HG02884 (cell line): ENCODE data around the gene CSF1R.
"Not testable (repeated sequence)": the region's sequence is repeated elsewhere in the genome, so short reads cannot be mapped to it uniquely, and the experiment has no call there.

Source experiments
- ATAC-seq: cut with Tn5 transposase; IDR thresholded peaks from one replicate; pipeline ENCODE4 v1.9.1; 2021; ENCODE audit warnings: mild to moderate bottlenecking, moderate library complexity; ENCODE audit not compliant: unreplicated experiment

Gene CSF1R

DNA sequence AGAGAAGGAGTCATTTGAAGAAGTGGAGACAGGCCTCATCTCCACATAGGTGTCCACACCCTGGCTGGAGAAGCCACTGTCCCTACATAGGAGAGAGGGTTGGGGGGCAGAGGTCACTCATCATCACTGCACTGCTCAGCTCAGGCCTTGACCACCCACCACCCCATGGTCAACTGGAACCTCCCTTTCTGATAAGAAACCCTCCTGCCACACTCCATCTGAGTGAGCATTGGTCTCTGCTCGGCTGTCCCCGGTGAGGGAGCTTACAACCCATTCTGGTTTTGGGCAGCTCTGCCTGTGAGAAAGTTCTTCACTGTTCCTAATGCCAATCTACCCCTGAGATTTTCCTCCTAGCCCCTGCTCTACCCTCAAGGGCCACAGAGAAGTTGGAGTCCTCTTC lies 28.8 kb downstream of the CSF1R start:
- no peak for ATAC-seq

DNA sequence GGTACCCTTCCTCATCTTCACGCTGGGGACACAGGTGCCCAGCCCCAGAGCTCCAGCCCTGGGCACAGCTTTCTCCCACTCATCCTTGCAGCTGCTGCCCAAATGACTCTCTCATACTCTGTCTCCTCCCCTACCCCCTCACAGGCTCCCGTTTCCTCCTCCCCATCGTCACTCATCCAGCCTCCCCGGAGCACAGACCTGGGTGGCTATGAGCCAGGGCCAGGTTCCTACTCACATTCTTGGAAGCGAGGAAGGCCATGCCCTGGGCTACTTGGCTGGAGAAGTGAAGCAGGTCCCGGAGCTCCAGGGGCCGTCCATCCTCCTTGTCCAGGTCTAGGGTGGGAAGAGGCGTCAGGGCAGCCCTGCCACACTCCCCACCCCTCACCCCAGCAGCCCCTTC lies 29.3 kb downstream of the CSF1R start:
- ATAC-seq: no peak

DNA sequence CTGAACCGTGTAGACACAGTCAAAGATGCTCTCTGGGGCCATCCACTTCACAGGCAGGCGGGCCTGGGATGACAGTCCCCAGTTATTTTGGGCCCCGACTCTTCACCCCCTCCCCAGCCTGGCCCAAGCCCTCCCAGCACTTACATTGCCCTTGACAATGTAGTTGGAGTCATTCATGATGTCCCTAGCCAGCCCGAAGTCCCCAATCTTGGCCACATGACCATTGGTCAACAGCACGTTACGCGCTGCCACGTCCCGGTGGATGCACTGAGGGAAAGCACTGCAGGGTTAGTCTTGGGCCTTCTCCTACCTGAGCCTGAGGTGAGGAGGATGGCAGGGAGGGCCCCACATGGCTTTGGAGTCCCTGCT lies 30.3 kb downstream of the CSF1R start:
- ATAC-seq: no peak

DNA sequence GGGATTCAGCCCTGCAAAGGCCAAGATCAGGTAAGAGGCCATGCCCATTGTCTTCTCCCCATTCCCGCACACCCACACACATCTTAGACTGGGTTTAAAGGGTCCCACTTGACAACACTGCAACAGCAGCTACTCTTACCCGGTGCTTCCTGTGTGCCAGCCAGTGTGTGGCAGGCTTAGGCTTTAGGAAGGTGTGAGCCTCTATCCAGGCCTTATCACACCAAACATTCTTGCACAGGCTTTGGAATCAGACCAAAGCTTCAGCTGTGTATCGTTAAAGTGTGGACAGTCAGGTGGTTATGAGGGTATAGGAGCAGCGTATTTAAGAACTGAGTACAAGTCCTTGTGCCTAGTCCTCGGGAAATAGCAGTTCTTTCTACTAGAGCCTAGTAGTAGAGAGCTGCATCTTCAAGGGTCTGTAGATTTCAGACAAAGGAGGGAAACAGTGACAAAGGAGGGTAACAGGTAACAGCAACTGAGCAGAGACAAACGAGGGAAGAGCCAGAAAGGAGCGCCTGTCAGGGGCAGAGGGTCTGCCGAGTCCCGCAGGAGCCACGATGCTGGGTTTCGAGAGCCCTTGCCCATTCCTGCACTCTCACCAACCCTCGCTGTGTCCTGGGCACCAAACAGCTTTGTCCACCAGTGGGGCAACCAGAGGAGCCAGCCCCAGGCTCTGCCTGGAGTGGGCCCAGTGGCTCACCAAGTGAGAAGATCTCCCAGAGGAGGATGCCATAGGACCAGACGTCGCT lies 30.9 kb downstream of the CSF1R start:
- no peak for ATAC-seq

DNA sequence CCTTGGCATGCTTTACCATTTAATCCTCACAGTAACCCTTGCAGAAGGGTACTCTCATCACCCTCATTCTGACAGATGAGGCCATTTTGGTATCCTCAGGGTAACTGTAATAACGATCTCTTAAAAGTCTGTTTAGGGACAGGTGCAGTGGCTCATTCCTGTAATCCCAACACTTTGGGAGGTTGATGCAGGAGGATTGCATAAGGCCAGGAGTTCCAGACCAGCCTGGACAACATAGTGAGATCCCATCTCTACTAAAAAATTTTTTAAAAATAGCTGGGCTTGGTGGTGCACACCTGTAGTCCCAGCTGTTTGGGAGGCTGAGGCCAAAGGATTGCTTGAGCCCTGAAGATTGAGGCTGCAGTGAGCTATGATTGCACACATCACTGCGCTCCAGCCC lies 31.8 kb downstream of the CSF1R start:
- no peak for ATAC-seq

DNA sequence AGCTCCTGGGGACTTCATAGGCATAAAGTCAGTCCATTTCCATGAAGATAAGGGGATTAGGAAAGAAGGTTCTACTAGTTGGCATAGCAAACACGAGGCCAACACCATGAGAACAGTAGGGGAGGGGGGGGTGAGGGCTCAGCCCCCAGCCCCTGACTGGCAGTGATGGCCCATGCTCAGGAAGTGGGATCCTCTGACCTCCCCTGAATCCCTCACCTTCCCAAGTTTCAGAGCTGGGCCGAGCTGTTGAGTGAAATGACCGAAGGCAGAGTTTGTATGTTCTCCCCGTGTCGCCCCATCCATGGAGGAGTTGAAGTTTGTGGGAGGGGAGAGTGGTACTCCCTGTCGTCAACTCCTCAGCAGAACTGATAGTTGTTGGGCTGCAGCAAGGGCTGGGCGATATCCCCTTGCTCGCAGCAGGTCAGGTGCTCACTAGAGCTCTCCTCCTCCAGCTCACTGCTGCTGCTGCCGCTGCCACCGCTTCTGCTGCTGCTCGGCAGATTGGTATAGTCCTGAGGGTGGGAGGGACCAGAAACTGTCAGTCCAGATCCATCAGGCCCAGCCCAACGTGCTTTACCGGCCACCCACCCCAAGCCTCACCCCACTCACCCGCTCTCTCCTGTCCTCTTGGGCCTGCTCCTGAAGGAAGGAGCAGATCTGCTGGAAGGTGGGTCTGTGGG lies 32.5 kb downstream of the CSF1R start:
- ATAC-seq: no peak

DNA sequence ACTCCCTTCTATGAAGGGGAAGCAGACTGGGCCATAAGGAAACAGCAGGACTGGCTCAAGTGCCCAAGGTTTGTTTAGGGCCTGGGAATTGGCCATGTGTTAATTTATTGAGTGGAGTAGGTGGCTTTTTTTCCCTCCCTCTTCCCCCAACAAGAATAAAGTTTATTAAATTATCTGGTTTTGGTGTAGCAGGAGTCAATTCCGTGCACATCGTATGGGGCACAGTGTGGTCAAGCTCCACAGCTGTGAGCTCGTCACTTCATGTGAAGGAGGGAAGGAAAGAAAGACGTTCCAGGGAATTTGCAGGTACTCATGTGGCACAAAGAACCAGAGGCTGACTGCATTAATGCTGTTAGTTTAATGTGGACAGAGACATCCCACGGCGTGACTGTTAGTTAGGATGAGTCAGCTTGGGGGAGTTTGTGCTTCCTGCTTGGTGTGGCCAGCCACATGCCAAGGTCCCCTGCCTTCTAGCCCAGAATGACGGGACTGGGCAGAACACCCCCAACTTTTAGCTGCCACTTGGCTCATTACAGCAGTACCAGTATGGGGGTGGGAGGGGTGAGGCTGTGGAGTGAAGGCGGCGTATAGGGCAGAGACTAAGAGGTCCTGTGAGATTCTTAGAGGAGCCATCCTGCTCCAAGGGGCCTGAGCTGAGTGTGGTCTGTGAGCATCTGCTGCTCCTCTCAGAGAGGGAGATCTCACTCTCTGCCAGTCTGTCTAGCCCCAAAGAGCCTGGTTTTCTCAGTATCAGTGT lies 33.2 kb downstream of the CSF1R start:
- ATAC-seq: no peak

DNA sequence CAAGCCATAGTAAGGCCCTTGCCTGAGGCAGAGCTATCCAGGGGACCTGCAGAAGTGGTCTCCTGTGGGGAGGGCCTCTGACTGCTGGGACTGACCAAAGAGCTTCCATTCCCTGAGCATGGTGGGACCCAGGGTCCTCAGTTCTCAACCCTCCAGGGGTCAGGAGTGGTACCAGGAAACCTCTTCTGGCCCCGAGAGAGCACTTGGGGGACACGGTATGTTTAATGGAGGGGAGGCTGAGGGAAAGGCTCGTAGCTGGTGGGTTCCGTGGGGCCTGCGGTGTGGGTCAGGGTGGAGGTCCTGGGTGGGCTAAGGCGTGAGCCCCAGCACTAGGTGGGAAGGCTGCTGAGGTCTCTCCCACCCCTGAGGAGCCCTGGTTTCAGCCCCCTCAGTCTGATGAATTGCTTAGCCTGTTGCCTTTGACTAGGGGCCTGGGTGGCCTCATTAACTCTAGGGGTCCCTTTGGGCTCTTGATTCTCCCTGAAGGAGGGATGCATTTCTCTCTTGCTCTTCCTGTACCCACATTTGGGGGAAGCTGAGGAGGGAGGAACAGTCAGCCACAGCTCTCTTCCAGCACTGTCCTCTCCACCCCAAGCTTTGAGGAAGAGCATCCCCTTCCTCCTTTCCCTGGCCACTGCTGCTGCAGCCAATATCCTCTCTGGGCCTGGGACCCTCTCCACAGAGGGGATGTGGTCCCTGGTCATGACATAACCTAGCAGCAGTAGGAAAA lies 34.0 kb downstream of the CSF1R start:
- ATAC-seq: no peak

DNA sequence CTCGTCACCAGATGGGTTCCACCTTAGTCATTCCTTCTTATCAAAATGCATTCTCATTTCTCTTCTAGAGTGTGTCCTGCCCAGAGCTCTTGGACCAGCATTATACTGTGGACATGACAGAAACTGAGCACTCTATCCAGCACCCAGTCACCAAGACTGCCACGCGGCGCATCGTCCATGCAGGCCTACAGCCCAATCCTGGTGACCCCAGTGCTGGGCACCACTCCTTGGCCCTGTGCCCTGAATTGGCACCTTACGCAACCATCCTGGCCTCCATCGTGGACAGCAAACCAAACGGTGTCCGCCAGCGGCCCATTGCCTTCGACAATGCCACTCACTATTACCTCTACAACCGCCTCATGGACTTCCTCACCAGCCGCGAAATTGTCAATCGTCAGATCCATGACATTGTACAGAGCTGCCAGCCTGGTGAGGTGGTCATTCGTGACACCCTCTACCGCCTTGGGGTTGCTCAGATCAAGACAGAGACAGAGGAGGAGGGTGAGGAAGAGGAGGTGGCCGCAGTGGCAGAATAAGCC lies 34.6 kb downstream of the CSF1R start:
- ATAC-seq: no peak

DNA sequence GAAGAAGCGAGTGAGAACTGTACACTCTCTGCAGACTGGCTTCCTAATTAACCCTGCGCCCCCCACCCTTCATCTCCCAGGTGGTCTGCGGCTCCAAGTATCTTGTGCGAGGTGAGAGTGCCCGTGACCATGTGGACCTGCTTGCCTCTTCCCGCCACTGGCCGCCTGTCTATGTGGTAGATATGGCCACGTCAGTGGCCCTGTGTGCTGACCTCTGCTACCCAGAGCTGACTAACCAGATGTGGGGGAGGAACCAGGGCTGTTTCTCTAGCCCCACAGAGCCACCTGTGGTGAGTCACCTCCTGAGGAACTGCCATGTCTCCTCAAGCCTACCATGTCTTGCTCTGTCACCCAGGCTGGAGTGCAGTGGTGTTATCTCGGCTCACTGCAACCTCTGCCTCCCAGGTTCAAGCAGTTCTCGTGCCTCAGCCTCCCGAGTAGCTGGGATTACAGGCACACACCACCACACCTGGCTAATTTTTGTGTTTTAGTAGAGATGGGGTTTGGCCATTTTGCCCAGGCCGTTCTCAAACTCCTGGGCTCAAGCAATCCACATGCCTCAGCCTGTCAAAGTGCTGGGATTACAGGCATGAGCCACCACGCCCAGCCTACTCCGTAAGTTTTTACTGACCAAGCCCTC lies 36.1 kb downstream of the CSF1R start:
- not testable (repeated sequence) for ATAC-seq

DNA sequence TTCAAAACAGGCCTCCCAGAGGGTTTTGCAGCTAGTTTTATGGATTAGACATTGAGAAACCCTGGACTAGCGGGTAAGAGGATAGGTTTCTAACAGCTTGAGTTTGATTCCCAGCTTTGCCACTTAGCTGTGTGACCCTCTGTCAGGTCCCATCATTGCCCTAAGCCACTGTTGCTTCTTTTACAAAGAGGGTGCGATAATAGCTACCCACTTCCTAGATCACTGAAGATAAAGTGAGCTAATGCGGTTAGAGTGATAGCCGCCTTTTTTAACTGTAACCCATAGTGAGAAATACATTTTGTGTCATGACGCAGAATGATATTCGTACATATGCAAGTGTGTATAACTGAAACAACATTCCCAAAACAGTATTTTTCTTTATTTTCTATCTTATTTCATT lies 40.3 kb downstream of the CSF1R start:
- ATAC-seq: no peak

DNA sequence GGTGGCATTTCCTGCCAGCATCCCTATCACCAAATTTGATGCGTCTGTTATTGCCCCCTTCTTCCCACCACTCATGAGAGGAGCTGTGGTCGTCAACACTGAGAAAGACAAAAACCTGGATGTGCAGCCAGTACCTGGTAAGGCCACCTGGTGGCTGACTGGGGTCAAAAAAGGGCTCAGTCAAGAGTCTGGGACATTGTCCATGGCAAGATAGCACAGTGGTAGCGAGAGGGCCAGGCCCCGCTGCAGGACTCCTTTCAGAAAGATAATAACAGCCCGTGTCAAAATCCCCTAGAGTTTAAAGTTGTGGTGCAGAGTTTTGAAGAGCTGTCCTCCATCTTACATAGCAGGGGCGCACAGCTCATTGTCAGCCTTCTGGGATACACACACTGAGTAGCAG lies 40.8 kb downstream of the CSF1R start:
- no peak for ATAC-seq

DNA sequence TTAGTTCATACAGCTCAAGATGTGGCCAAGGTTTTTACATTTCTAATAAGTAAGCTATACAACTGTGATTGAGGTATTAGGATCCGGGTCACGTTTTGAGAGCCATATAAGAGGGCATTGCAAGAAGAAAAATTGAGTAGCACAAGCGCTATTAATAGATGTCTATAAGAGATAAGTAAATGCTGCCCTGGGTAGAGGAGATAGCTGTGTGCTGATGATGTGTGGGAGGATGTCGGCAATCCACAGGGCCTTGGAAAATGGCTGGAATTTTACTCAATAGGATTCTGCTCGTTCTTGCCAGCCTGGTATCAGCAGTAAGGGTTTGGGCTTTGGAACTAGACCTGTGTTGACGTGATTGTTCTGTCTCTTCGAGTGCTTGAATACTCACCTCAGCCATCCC lies 41.6 kb downstream of the CSF1R start:
- no peak for ATAC-seq

DNA sequence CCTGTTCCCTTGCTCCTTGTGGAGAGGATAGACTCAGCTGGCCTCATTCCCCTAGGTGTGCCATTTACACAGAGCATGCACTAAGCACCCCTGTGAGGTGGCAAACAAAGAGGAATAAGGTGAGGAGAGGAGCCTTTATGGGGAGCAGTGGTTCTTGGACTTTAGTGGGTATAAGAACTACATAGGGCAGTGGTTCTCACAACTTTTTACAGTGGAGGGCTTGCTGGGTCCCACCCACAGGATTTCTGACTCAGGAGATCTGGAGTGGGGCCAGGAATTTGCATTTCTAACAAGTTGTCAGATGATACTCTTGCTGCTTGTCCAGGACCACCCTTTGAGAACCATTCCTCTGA lies 42.0 kb downstream of the CSF1R start:
- ATAC-seq: no peak

DNA sequence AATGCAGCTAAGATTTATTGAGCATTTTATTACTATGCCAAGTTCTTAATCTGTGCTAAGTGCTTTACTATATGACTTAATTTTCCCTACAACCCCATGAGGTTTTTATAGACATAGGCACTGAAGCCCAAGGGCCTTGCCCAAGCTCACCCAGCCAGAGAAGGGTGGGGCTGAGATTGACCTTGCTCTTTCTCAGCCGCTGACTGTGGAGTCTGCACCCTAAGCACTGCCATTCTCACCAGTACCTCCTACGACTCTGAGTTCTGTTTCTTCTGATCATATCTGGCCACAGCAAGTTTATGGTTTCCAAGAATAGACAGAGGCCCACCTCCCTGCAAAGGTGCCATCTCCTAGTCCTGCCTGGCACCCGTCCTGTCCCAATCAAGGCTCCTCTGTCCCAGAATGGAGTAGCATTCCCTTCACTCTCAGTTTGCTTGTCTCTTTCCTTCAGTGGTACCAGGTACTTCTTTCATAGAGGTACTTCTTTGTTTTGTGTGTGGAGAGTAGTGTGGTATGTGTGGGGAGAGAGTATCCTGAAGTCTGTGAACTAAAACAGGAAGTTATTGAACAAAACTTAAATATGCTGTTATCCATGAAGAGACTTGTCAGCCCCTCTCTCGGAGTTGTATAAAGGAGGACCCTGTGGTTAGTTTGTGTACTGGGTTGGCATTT lies 42.6 kb downstream of the CSF1R start:
- ATAC-seq: no peak

DNA sequence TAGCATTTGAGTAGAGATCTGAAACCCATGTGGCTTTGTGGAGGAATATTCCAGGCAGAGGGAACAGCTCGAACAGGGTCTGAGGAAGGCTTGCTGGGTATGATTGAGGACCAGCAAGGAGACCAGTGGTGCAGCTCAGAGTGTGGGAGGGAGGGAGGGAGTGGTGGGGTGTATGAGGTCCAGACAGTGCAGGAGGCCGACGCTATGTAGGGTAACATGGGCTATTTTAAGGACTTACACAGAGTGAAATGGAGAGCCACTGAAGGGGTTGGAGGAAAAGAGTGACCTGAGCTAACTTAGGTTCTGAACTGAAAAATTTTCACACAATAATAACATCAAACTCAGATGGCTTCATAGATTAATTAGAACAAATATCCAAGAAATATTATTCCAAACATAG lies 43.9 kb downstream of the CSF1R start:
- no peak for ATAC-seq

DNA sequence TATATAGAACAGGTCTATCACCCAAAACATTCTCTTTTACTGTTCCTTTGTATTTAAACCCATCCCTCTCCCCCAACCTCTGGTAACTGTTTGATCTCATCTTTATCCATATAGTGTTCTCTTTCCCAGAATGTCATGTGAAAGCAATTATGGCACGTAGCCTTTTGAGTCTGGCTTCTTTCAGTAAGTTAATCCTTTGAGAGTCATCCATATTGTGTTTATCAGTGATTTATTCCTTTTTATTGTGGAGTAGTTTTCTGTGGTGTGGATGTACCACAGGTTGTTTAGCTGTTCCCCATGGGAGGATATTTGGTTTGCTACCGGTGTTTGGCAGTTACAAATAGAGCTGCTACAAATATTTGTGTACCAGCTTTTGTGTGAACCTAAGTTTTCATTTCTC lies 47.8 kb downstream of the CSF1R start:
- no peak for ATAC-seq

DNA sequence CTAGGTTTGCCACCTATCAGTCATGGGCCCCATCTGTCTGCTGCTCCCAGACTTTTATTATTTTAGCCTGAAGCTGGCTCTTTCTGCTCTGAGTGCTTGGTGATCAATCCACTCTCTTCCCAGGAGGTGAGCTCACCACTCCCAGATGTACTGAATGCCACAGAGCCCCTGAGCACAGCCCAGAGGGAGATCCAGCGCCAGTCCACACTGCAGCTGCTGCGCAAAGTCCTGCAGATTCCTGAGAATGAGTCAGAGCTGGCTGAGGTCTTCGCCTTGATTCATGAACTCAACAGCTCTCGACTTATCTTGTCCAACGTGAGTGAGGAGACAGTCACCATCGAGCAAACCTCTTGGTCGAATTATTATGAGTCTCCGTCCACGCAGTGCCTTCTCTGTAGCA lies 49.8 kb downstream of the CSF1R start:
- no peak for ATAC-seq

DNA sequence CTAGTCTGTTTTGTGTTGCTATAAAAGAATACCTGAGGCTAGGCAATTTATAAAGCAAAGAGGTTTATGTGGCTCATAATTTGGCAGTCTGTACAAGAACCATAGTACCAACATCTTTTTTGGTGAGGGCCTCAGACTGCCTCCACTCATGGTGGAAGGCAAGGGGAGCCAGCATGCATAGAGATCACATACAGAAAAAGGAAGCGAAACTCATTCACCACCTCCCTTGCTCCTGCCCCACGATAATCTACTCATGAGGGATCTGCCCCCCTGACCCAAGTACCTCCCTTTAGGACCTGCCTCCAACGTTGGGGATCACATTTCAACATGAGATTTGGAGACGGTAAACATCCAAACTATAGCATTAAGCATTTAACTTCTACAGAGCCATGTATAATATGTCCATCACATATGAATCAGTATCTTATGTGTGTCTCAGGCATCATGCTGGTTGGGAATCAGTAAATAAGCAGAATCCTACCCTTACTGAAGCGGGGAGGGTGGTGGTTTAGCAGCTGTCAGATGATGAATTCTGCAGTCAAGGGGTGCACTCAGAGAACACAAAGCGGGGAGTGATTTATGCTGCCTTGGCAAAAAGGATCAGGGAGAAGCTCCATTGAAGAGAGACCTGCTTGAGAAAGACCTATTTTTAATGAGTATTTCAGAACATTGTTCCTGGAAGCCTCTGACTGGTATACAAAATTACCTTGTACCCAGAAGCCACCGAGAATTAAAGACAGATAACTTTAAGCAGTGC lies 51.0 kb downstream of the CSF1R start:
- peak; percentile 90 for ATAC-seq

DNA sequence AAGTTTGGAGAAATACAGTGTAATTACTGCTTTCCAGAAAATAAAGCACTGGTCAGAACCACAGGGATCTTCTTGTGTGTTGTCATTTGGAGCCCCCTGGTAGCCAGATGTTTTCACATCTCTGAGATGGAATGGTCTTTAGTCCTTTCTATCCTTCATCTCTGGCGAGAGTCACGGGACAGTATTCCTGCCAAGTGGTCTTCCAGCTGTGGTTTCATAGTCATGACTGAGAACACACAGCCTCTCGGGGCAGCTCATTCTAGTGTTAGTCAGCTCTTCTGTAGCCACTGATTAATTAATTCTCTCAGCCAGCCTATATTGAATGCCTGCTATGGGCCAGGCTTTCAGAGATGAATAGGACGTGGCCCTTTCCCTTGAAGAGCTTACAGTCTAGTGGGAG lies 51.7 kb downstream of the CSF1R start:
- no peak for ATAC-seq
